ENCODE measurements around the gene DIPK2A. TPM values are rescaled to one million over a fixed set of nuclear protein-coding genes. Genes with fewer than 3 reads are reported as not detected.

The DIPK2A gene
- polyA plus RNA-seq, 1 donor from 2014 or later: 5.6 TPM

Other genes with a start within 250 kb of the DIPK2A start
- 4.9 TPM for gene SLC9A9, start 123.4 kb upstream of the DIPK2A start, polyA plus RNA-seq (ENCODE audit: insufficient read depth, low read depth, low replicate concordance)